Amniotic stem cell (primary cell): ENCODE measurements around the gene NCBP3.
"Not testable (repeated sequence)": the region's sequence is repeated elsewhere in the genome, so short reads cannot be mapped to it uniquely, and the experiment has no call there.

Source experiments
- DNase-seq: peaks from one replicate; lab custom pipeline; 2025; lab: John Stamatoyannopoulos, UW

The NCBP3 gene

GRCh38 chr17:3846437-3847164 lies 555 bp upstream of the NCBP3 start:
- no peak for DNase-seq

- DNase-seq = no peak
These were observed 790 bp downstream of the NCBP3 start for GRCh38 chr17:3845291-3845620.

- DNase-seq = not testable (repeated sequence)
These were observed 1.5 kb downstream of the NCBP3 start for GRCh38 chr17:3844556-3844955.

- DNase-seq = no peak
These were observed 2.0 kb downstream of the NCBP3 start for GRCh38 chr17:3843935-3844516.

- no peak for DNase-seq
These were observed 7.8 kb downstream of the NCBP3 start for GRCh38 chr17:3838206-3838605.

GRCh38 chr17:3836551-3836950 lies 9.5 kb downstream of the NCBP3 start:
- DNase-seq = no peak

GRCh38 chr17:3835410-3836229 lies 10.4 kb downstream of the NCBP3 start:
- no peak for DNase-seq

GRCh38 chr17:3834811-3835210 lies 11.2 kb downstream of the NCBP3 start:
- no peak for DNase-seq

- DNase-seq = no peak
These were observed 17.2 kb downstream of the NCBP3 start for GRCh38 chr17:3828852-3829232.

- DNase-seq = no peak
These were observed 17.7 kb downstream of the NCBP3 start for GRCh38 chr17:3828151-3828851.

GRCh38 chr17:3827124-3827773 lies 18.8 kb downstream of the NCBP3 start:
- DNase-seq = no peak

- no peak for DNase-seq
These were observed 19.9 kb downstream of the NCBP3 start for GRCh38 chr17:3826191-3826590.

GRCh38 chr17:3821101-3821500 lies 24.9 kb downstream of the NCBP3 start:
- DNase-seq = no peak

GRCh38 chr17:3818786-3819185 lies 27.3 kb downstream of the NCBP3 start:
- DNase-seq = no peak

GRCh38 chr17:3817851-3818605 lies 28.0 kb downstream of the NCBP3 start:
- no peak for DNase-seq

GRCh38 chr17:3815925-3816324 lies 30.1 kb downstream of the NCBP3 start:
- DNase-seq = no peak

GRCh38 chr17:3815122-3815521 lies 30.9 kb downstream of the NCBP3 start:
- DNase-seq = no peak

GRCh38 chr17:3814361-3814760 lies 31.7 kb downstream of the NCBP3 start:
- no peak for DNase-seq

GRCh38 chr17:3813171-3813570 lies 32.9 kb downstream of the NCBP3 start:
- no peak for DNase-seq

- DNase-seq = no peak
These were observed 33.3 kb downstream of the NCBP3 start for GRCh38 chr17:3812771-3813170.

- no peak for DNase-seq
These were observed 33.8 kb downstream of the NCBP3 start for GRCh38 chr17:3812284-3812683.
